PC-9 (cell line): Measurements from ENCODE around the gene NGDN.

ENCODE experiments used
- CTCF ChIP-seq: fragments of 200-600 bp; sonication (generic); conservative IDR thresholded peaks from 2 replicates; pipeline ENCODE4 v1.6.1; 2017; ENCODE audit warnings: mixed run types, antibody characterized with exemption, mild to moderate bottlenecking, moderate library complexity
- EZH2 ChIP-seq: fragments of 200-600 bp; sonication (generic); IDR thresholded peaks from 2 replicates; pipeline ENCODE4 v1.8.0; 2017; ENCODE audit warnings: antibody characterized with exemption, low read depth

- no peak for TF ChIP-seq CTCF
- no peak for TF ChIP-seq EZH2
Observed at GRCh38 chr14:23514644-23514957, 45.1 kb downstream of the NGDN start.
